Endothelial cell of umbilical vein (primary cell): ENCODE measurements around the gene ID2. TPM values are rescaled to one million over a fixed set of nuclear protein-coding genes. Genes with fewer than 3 reads are reported as not detected.

Experiments used
- BruUV-seq: library from RNA; stranded (reverse); fragments of 400-500 nt; replicated peaks from 2 replicates; lab custom pipeline; 2021; lab: Mats Ljungman, UMichigan
- CTCF ChIA-PET: fragments of 300-600, 350-600 bp; sonication (Branson Sonifier 250); formaldehyde crosslinking; loops from one replicate; lab custom pipeline; 2021; ENCODE audit warnings: antibody characterized with exemption, inconsistent platforms; lab: Charles Lee
- POLR2A ChIA-PET: fragments of 300-600, 350-600 bp; sonication (Branson Sonifier 250); formaldehyde crosslinking; loops from one replicate; lab custom pipeline; 2021; ENCODE audit warnings: antibody characterized with exemption, inconsistent platforms; lab: Charles Lee
- DNase-seq: peaks from one replicate; pipeline ENCODE4 v3.0.0-alpha.2; 2011; ENCODE audit warnings: low read depth, low spot score
- FAIRE-seq: peaks from 2 replicates; lab custom pipeline; 2011; peaks lifted over from hg19 to GRCh38; lab: Jason Lieb, UNC
- H2AFZ ChIP-seq: 2 replicates; pipeline ENCODE4 v1.6.0; 2012; ENCODE audit warnings: low read depth, low read length, control low read depth, inconsistent platforms
- H3K27ac ChIP-seq: 2 replicates; pipeline ENCODE4 v1.5.1; 2011; ENCODE audit warnings: low read depth, mild to moderate bottlenecking, control low read depth, low read length, moderate library complexity; ENCODE audit not compliant: insufficient read depth
- H3K27me3 ChIP-seq, 2 experiments: 2 replicates each; pipeline versions ENCODE4 v1.6.0 to v1.6.1; 2011; ENCODE audit warnings: low read length in 2 of 2, mixed read lengths in 1 of 2; ENCODE audit not compliant: control insufficient read depth in 2 of 2, insufficient read depth in 2 of 2
- H3K36me3 ChIP-seq, 2 experiments: 2 replicates in 1 of 2; 3 replicates in 1 of 2; pipeline ENCODE4 v1.5.1; 2011; ENCODE audit warnings: low read length in 2 of 2, mild to moderate bottlenecking in 1 of 2, moderate library complexity in 1 of 2; ENCODE audit not compliant: control insufficient read depth in 2 of 2, insufficient read depth in 2 of 2; ENCODE audit errors: extremely low read depth in 1 of 2
- H3K4me1 ChIP-seq: 3 replicates; pipeline ENCODE4 v1.5.1; 2011; ENCODE audit warnings: mild to moderate bottlenecking, low read length; ENCODE audit not compliant: control insufficient read depth, insufficient read depth; ENCODE audit errors: extremely low read depth
- H3K4me2 ChIP-seq: 2 replicates; pipeline ENCODE4 v1.6.1; 2011; ENCODE audit warnings: low read length, control low read depth, mixed read lengths; ENCODE audit not compliant: insufficient read depth
- H3K4me3 ChIP-seq, 3 experiments: fragments of 200-600 bp in 1 of 3; sonication (generic), shearing (Covaris generic) in 1 of 3; replicated peaks in 1 of 3; 2 replicates each; pipeline ENCODE4 v1.5.1; 2011 to 2016; ENCODE audit warnings: control low read depth in 3 of 3, low read length in 3 of 3, mild to moderate bottlenecking in 2 of 3, inconsistent platforms in 1 of 3, low read depth in 1 of 3, moderate library complexity in 1 of 3; ENCODE audit not compliant: insufficient read depth in 1 of 3
- H3K79me2 ChIP-seq: 2 replicates; pipeline ENCODE4 v1.6.0; 2012; ENCODE audit warnings: low read length, inconsistent platforms; ENCODE audit not compliant: control insufficient read depth, insufficient read depth
- H3K9ac ChIP-seq: replicated peaks from 2 replicates; pipeline ENCODE3; 2011; ENCODE audit warnings: low read length, control low read depth; ENCODE audit not compliant: insufficient read depth; ENCODE audit errors: extremely low read depth
- H3K9me1 ChIP-seq: replicated peaks from 3 replicates; pipeline ENCODE4 v1.6.0; 2011; ENCODE audit warnings: mild to moderate bottlenecking, low read length; ENCODE audit not compliant: control insufficient read depth, insufficient read depth; ENCODE audit errors: extremely low read depth
- H3K9me3 ChIP-seq: replicated peaks from 2 replicates; pipeline ENCODE4 v1.5.1; 2012; ENCODE audit warnings: low read length, inconsistent platforms; ENCODE audit not compliant: control insufficient read depth, insufficient read depth
- H4K20me1 ChIP-seq: replicated peaks from 2 replicates; pipeline ENCODE3; 2011; ENCODE audit warnings: mild to moderate bottlenecking, low read length; ENCODE audit not compliant: control insufficient read depth, insufficient read depth; ENCODE audit errors: extremely low read depth
- CTCF ChIP-seq, 2 donors: IDR thresholded peaks; 1 replicate in 1 of 2; 2 replicates in 1 of 2; pipeline ENCODE4 v1.5.1; 2011; ENCODE audit warnings: low read length in 2 of 2, mild to moderate bottlenecking in 2 of 2, moderate library complexity in 2 of 2, control low read depth in 1 of 2, inconsistent platforms in 1 of 2, low read depth in 1 of 2; ENCODE audit not compliant: insufficient read depth in 1 of 2; ENCODE audit errors: extremely low read depth in 1 of 2
- EZH2 ChIP-seq: IDR thresholded peaks from 2 replicates; pipeline ENCODE4 v1.6.1; 2012; ENCODE audit warnings: borderline replicate concordance, low read depth, mild to moderate bottlenecking, moderate library complexity, low read length, inconsistent platforms; ENCODE audit not compliant: severe bottlenecking
- FOS ChIP-seq: IDR thresholded peaks from 2 replicates; pipeline ENCODE4 v1.6.1; 2011; ENCODE audit warnings: mild to moderate bottlenecking, low read length, moderate library complexity, borderline replicate concordance; ENCODE audit not compliant: insufficient read depth
- GATA2 ChIP-seq: IDR thresholded peaks from 2 replicates; pipeline ENCODE4 v1.7.0; 2011; ENCODE audit warnings: low read depth, mild to moderate bottlenecking, moderate library complexity, mixed read lengths, low read length; ENCODE audit not compliant: insufficient read length, insufficient read depth
- JUN ChIP-seq: IDR thresholded peaks from 2 replicates; pipeline ENCODE4 v1.6.1; 2011; ENCODE audit warnings: borderline replicate concordance, low read depth; ENCODE audit not compliant: insufficient read length, insufficient read depth
- MAX ChIP-seq: IDR thresholded peaks from 2 replicates; pipeline ENCODE4 v1.6.1; 2011; ENCODE audit not compliant: insufficient read depth, insufficient read length
- MYC ChIP-seq: IDR thresholded peaks from one replicate; pipeline ENCODE4 v1.6.1; 2011; ENCODE audit warnings: mild to moderate bottlenecking, low read depth, low read length
- POLR2A ChIP-seq: IDR thresholded peaks from 2 replicates; pipeline ENCODE4 v1.6.1; 2012; ENCODE audit warnings: low read depth, mild to moderate bottlenecking, control low read depth, low read length
- POLR2AphosphoS5 ChIP-seq: IDR thresholded peaks from 2 replicates; pipeline ENCODE4 v1.6.1; 2012; ENCODE audit warnings: low read depth, mild to moderate bottlenecking, control low read depth, low read length, moderate library complexity; ENCODE audit not compliant: insufficient read depth
- dilution Hi-C: fragments of 300-500 bp; cut with MboI; formaldehyde crosslinking; loops from one replicate; pipeline ENCODE4 v1.15.0; 2019; ENCODE audit warnings: low sequenced_read_pairs; ENCODE audit not compliant: extremely low pct_ligation_motif_present
- intact Hi-C: fragments of 100-400 bp; cut with micrococcal nuclease; formaldehyde crosslinking; loops from one replicate; pipeline ENCODE4 v1.10.0; 2022
- polyA plus RNA-seq, 4 experiments: library from polyadenylated mRNA; depleted of rRNA in 3 of 4; stranded (reverse) in 3 of 4; unstranded in 1 of 4; fragments of >200 nt; gene quantifications; 2 replicates each; pipeline versions ENCODE4 v1.2.1 to v1.2.3, GENCODE V29; 2011 to 2012; ENCODE audit warnings: missing spikeins in 1 of 4
- total RNA-seq: library from RNA; stranded (reverse); gene quantifications from 2 replicates; pipeline ENCODE4 v1.2.3, GENCODE V29; 2021

Gene ID2
- total and polyA plus RNA-seq, 2 donors (not counting 3 experiments of a cell fraction or from before 2014, with no cell fraction given) = 4.1 to 29.1 TPM

GRCh38 chr2:8659735-8660492 lies 21.9 kb upstream of the ID2 start:
- no TSS peak for BruUV-seq
- Histone ChIP-seq H3K79me2 (no peaks in the 10 kb centered on the region), H3K9me1 (no peaks in the 10 kb centered on the region), H3K9ac (no peak overlapping the region), H4K20me1 (no peaks in the 10 kb centered on the region), H3K27ac (no peak overlapping the region), H3K9me3 (no peaks in the 10 kb centered on the region), H3K4me2 (no peak overlapping the region), H2AFZ (no peak overlapping the region), H3K27me3 (no peaks in the 10 kb centered on the region), H3K4me1 (no peaks in the 10 kb centered on the region), H3K4me3 (no peak overlapping the region), H3K36me3 (no peaks in the 10 kb centered on the region)
- CTCF ChIA-PET = no interaction called here
- POLR2A ChIA-PET = no interaction called here
- intact Hi-C loops (no loop called here), dilution Hi-C loops (no loop called here)
- DNase-seq (no peak), FAIRE-seq (no peak)
- TF ChIP-seq POLR2A (no peak), EZH2 (no peak), FOS (no peak)

- Histone ChIP-seq H3K27me3 (no peaks in the 10 kb centered on the region), H3K4me2 (no peak overlapping the region), H3K9me3 (no peaks in the 10 kb centered on the region), H2AFZ (no peak overlapping the region), H3K4me1 (no peaks in the 10 kb centered on the region), H3K4me3 (no peak overlapping the region), H3K27ac (no peak overlapping the region), H3K9me1 (no peaks in the 10 kb centered on the region), H3K36me3 (no peaks in the 10 kb centered on the region), H3K9ac (no peak overlapping the region), H4K20me1 (no peaks in the 10 kb centered on the region), H3K79me2 (no peaks in the 10 kb centered on the region)
- ChIA-PET POLR2A (no interaction called here), CTCF (no interaction called here)
- no TSS peak for BruUV-seq
- DNase-seq (no peak), FAIRE-seq (no peak)
- dilution Hi-C loops = no loop called here
- TF ChIP-seq CTCF (IDR thresholded peaks at IDR 0.05; ENCODE audit: extremely low read depth in 1 of 2, insufficient read depth in 1 of 2, low read depth in 1 of 2, low read length in 2 of 2) = no peak
- TF ChIP-seq FOS = no peak
- no peak for TF ChIP-seq MAX
- TF ChIP-seq POLR2A = no peak
- TF ChIP-seq JUN = no peak
- no peak for TF ChIP-seq GATA2
- no peak for TF ChIP-seq MYC
- TF ChIP-seq EZH2 = no peak
- TF ChIP-seq POLR2AphosphoS5 = no peak
- intact Hi-C loops = no loop called here
Measured at GRCh38 chr2:8661235-8661634, 20.6 kb upstream of the ID2 start.
